Thyroid gland (tissue), 4 donors: ENCODE results near the gene OTOG. TPM values are rescaled to one million over a fixed set of nuclear protein-coding genes. Genes with fewer than 3 reads are reported as not detected.

Experiments
- DNase-seq, 2 donors: peaks; one replicate each; pipeline ENCODE4 v3.0.0-alpha.2; 2019
- H3K27ac ChIP-seq, 3 donors: fragments of 200-600 bp; sonication (generic); 1 replicate in 2 of 3; 2 replicates in 1 of 3; pipeline ENCODE4 v1.5.1; 2016 to 2019; ENCODE audit warnings: mild to moderate bottlenecking in 1 of 3, moderate library complexity in 1 of 3
- H3K27me3 ChIP-seq: fragments of 200-600 bp; sonication (generic); one replicate; pipeline ENCODE4 v1.5.1; 2019
- H3K36me3 ChIP-seq, 2 donors: fragments of 200-600 bp; sonication (generic); one replicate each; pipeline ENCODE4 v1.5.1; 2016 to 2019
- H3K4me1 ChIP-seq, 2 donors: fragments of 200-600 bp; sonication (generic); one replicate each; pipeline ENCODE4 v1.5.1; 2017 to 2019
- H3K4me3 ChIP-seq, 3 donors: fragments of 200-600 bp; sonication (generic); replicated peaks in 1 of 3; 1 replicate in 2 of 3; 2 replicates in 1 of 3; pipeline ENCODE4 v1.5.1; 2016; ENCODE audit warnings: mild to moderate bottlenecking in 1 of 3
- H3K9me3 ChIP-seq: fragments of 200-600 bp; sonication (generic); one replicate; pipeline ENCODE4 v1.5.1; 2017
- POLR2A ChIP-seq, 2 donors: fragments of 450-650 bp; IDR thresholded peaks; one replicate each; pipeline ENCODE4 v1.6.1; 2017; ENCODE audit warnings: antibody characterized with exemption in 2 of 2, mild to moderate bottlenecking in 2 of 2, moderate library complexity in 1 of 2
- WGBS, 2 donors: methylation state at CpG; one replicate each; pipeline ENCODE4 v1.1.5; 2017; 5-methylcytosine and 5-hydroxymethylcytosine counted together
- intact Hi-C: fragments of 100-400 bp; cut with DNase I; formaldehyde crosslinking; loops from one replicate; pipeline ENCODE4 v1.15.1; 2023
- total RNA-seq, 4 donors: library from RNA; depleted of rRNA; stranded (reverse); fragments of >200 nt; gene quantifications; one replicate each; pipeline ENCODE4 v1.2.3, GENCODE V29; 2016
- TF ChIP-seq, protein P1 (sequence below), 6 experiments: fragments of 200-600 bp in 3 of 6; fragments of 450-650 bp in 3 of 6; sonication (generic) in 3 of 6; IDR thresholded peaks; one replicate each; pipeline ENCODE4 v1.5.1; 2016 to 2019; ENCODE audit warnings: antibody characterized with exemption in 6 of 6, mild to moderate bottlenecking in 2 of 6, inconsistent platforms in 1 of 6, moderate library complexity in 1 of 6

OTOG gene
- total RNA-seq, 4 donors from 2014 or later = not detected

DNA sequence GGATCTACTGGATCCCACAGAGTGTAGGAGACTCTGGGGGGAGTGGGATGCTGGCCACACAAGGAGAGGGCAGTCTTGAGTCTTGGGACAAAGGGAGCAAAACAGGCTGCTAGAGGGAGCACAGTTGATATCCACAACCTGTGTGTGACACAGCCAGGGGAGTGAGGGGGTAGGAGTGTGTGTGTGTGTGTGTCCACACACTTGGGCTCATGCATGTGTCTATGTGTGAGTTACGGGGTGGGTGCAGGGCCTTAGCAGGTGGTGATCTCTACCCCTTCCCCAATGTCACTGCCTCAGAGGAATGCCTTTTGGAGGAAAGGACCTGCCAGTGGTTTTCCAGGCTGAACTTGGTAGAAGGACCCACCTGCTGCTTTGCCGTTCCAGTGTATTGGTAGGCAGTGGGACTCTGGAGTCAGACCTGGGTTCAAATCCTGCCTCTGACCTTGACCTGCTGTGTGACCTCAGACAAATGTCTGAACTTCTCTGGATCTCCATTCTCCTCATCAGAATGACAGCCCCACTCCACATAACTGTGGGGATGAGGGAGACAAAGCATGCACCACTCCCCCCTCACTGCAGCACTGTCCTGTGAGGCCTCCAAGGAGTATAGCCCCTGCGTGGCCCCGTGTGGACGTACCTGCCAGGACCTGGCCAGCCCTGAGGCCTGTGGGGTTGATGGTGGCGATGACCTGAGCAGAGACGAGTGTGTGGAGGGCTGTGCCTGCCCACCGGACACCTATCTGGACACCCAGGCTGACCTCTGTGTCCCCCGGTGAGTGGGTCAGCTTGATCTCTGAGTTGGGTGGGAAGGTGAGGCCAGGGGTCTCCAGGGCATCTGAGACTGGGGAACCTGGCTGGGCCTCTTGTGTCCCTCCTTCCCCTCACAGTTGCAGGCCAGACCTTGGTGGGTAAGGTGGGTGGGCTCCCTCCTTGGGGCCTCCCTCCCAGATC, 27.4 kb downstream of the OTOG start:
- no peak for DNase-seq
- Histone ChIP-seq H3K4me1 (no peaks in the 10 kb centered on the region), H3K27me3 (no peaks in the 10 kb centered on the region), H3K36me3 (no peaks in the 10 kb centered on the region), H3K27ac (no peak overlapping the region), H3K9me3 (no peaks in the 10 kb centered on the region), H3K4me3 (no peak overlapping the region)
- no peak for TF ChIP-seq POLR2A (IDR thresholded peaks at IDR 0.05)
- TF ChIP-seq, protein P1, sequence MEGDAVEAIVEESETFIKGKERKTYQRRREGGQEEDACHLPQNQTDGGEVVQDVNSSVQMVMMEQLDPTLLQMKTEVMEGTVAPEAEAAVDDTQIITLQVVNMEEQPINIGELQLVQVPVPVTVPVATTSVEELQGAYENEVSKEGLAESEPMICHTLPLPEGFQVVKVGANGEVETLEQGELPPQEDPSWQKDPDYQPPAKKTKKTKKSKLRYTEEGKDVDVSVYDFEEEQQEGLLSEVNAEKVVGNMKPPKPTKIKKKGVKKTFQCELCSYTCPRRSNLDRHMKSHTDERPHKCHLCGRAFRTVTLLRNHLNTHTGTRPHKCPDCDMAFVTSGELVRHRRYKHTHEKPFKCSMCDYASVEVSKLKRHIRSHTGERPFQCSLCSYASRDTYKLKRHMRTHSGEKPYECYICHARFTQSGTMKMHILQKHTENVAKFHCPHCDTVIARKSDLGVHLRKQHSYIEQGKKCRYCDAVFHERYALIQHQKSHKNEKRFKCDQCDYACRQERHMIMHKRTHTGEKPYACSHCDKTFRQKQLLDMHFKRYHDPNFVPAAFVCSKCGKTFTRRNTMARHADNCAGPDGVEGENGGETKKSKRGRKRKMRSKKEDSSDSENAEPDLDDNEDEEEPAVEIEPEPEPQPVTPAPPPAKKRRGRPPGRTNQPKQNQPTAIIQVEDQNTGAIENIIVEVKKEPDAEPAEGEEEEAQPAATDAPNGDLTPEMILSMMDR (IDR thresholded peaks at IDR 0.05) = no peak
- 91 to 97% methylated on average over 2 to 5 of the region's 9 CpGs for WGBS, 2 donors
- intact Hi-C loops = no loop called here

DNA sequence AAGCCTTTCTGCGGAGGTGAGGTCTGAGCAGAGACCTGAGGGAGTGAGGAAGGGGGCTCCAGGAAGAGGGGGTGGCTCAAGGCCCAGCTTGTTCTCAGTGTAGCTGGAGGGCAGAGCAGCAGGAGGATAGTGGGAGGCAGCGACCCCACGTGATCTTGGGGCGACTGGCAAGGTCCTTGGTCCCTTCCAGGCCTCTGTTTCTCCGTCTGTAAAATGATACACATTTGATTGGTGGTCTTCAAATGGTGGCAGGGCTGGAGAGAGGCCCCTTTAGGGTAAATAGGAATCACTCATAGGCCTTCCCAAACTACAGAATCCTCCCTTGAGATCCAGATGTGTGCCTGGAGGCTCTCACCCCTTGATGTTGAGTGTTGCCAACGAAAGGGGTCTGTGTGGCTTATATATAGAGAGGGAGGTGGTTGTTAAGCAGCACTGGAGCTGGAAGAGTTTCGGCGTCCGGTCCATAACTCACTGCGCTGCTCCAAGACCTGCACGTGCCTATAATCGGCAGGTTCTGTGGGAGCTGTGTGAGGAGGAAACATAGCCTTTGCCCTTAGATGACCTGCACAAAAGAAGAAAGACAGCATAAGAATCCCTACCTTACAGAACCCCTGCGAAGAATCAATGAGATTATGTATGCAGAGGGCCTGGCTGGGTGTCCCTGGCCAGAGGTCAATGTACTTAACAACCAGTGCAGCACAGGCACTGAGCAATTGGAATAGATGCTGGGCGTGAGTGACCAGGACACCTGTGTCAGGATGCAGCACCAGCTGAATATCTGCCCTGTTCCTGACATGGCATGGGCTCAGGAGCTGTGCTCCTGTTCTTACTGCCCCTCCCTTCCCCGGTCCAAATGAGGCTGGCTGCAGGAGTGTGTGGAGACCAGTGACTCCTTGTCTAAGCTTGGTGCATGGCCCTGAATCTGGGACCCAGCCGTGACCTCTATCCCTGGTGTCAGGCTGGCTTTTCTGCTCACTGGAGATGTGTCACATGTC, 28.7 kb downstream of the OTOG start:
- H3K27ac ChIP-seq = no peak overlapping the region
- DNase-seq = no peak
- WGBS, 2 donors = 84 to 88% methylated on average over 16 of the region's 16 CpGs
- H3K4me1 ChIP-seq = no peaks in the 10 kb centered on the region
- H3K36me3 ChIP-seq = no peaks in the 10 kb centered on the region
- H3K4me3 ChIP-seq = no peak overlapping the region
- no peaks in the 10 kb centered on the region for H3K9me3 ChIP-seq
- intact Hi-C loops = no loop called here
- no peaks in the 10 kb centered on the region for H3K27me3 ChIP-seq
- no peak for TF ChIP-seq POLR2A (IDR thresholded peaks at IDR 0.05)
- TF ChIP-seq, protein P1 (IDR thresholded peaks at IDR 0.05) = no peak

DNA sequence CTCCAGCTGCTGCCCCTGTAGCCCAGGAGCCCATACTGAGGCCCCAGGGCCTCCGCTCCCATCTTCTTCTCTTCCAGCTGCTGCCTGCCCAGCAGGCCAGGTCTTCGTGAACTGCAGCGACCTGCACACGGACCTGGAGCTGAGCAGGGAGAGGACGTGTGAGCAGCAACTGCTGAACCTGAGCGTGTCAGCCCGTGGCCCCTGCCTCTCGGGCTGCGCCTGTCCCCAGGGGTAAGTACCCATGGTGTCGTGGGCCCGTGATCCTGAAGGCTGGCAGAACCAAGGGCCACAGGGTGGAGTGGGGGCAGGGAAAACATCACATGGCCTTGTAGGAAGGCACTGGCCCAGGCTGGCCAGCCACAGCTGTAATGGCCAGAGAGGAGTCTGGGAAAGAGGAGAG, 31.2 kb downstream of the OTOG start:
- H3K36me3 ChIP-seq = no peaks in the 10 kb centered on the region
- intact Hi-C loops = no loop called here
- H3K4me3 ChIP-seq = no peak overlapping the region
- no peaks in the 10 kb centered on the region for H3K4me1 ChIP-seq
- H3K27me3 ChIP-seq = no peaks in the 10 kb centered on the region
- TF ChIP-seq, protein P1 (IDR thresholded peaks at IDR 0.05) = no peak
- TF ChIP-seq POLR2A (IDR thresholded peaks at IDR 0.05) = no peak
- WGBS, 2 donors = 90 to 93% methylated on average over 4 to 11 of the region's 11 CpGs
- DNase-seq = no peak
- H3K27ac ChIP-seq = no peak overlapping the region
- H3K9me3 ChIP-seq = no peaks in the 10 kb centered on the region

DNA sequence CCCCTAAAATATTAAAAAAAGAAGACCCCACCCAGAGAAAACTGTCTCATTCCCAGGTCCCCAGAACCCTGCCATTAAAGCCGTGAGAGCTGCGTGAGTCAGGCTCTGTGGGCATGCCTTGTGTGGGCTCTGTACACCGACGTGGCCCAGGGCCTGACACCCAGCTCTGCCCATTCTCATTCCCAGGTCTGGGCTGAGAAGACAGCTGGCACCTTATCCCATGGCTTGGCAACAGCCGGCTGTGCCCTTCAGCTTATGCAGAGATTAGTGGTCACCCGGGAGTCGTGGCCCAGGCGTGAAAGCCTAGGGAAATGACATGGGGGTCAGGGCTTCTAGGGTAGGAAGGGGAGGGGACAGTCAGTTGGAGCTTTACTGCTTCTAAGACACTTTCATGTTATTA, 31.9 kb downstream of the OTOG start:
- DNase-seq = no peak

More for the DNA sequence above, 31.9 kb downstream of the OTOG start:
- intact Hi-C loops = no loop called here
- TF ChIP-seq, protein P1 (IDR thresholded peaks at IDR 0.05) = no peak
- no peak for TF ChIP-seq POLR2A (IDR thresholded peaks at IDR 0.05)
- no peaks in the 10 kb centered on the region for H3K36me3 ChIP-seq
- no peaks in the 10 kb centered on the region for H3K9me3 ChIP-seq
- WGBS, 2 donors = 94 to 97% methylated on average over 7 to 8 of the region's 8 CpGs
- no peak overlapping the region for H3K4me3 ChIP-seq
- no peak overlapping the region for H3K27ac ChIP-seq
- H3K27me3 ChIP-seq = no peaks in the 10 kb centered on the region
- H3K4me1 ChIP-seq = no peaks in the 10 kb centered on the region
